Chondrocyte (in vitro differentiated cells): Measurements from ENCODE around the gene FAHD1. TPM values are rescaled to one million over a fixed set of nuclear protein-coding genes. Genes with fewer than 3 reads are reported as not detected.

Experiments
- DNase-seq: peaks from one replicate; pipeline ENCODE4 v3.0.0; 2021; ENCODE audit warnings: mixed read lengths, low spot score
- H3K27ac Mint-ChIP-seq: one replicate; pipeline ENCODE4 v1.8.0; 2021; ENCODE audit warnings: mild to moderate bottlenecking, moderate library complexity, mixed read lengths; ENCODE audit not compliant: unreplicated experiment
- H3K27me3 Mint-ChIP-seq: 2 replicates; pipeline ENCODE4 v1.8.0; 2021; ENCODE audit warnings: low read depth, mixed read lengths
- H3K36me3 Mint-ChIP-seq: 2 replicates; pipeline ENCODE4 v1.8.0; 2021; ENCODE audit warnings: low read depth, mixed read lengths
- H3K4me1 Mint-ChIP-seq: 2 replicates; pipeline ENCODE4 v1.8.0; 2021; ENCODE audit warnings: low read depth, mild to moderate bottlenecking, mixed read lengths
- H3K4me3 Mint-ChIP-seq: one replicate; pipeline ENCODE4 v1.8.0; 2021; ENCODE audit warnings: mild to moderate bottlenecking, moderate library complexity, mixed read lengths; ENCODE audit not compliant: unreplicated experiment
- H3K9me3 Mint-ChIP-seq: 2 replicates; pipeline ENCODE4 v1.8.0; 2021; ENCODE audit warnings: low read depth, mixed read lengths
- total RNA-seq: library from RNA; stranded (reverse); gene quantifications from 3 replicates; pipeline ENCODE4 v1.2.1, GENCODE V29; 2021
- TF ChIP-seq, protein P1 (sequence below): fragments of 200-600 bp; sonication (generic); IDR thresholded peaks from 2 replicates; pipeline ENCODE4 v1.5.0; 2021; ENCODE audit warnings: antibody characterized with exemption, mild to moderate bottlenecking, moderate library complexity

The FAHD1 gene
- total RNA-seq, 1 donor from 2014 or later, result 27.1 TPM

DNA sequence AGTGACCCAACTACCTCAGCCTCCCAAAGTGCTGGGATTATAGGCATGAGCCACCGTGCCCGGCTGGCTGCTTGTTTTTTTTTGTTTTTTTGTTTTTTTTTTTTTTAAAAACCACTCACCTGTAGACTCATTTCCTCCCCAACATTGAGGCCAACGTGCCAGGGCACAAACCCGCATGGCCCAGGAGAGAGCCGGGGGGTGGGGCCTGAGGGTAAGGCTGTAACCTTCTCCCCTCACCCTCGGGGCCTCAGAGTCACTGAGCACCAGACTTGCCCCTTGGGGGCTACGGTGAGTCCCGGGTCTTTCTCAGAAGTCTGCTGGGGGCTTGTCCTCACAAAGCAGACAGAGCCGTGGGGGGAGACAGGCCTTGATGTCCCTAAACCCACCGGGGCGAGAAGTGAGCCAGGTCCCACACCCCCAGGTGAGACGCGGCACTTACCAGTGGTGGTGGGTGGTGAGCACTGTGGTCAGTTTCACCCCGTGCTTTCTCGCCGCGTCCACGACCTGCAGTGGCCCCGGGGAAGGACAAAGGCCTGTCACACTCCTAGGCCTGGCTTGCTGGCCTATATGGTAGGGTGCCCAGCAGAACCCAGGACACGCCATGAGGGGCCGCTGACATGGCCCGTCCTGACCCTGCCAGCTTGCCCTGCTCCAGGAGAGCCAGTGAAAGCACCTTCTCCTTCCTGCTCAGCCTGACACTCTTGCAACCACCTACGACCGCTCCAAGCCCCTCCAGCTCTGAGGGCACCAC lies 5.0 kb upstream of the FAHD1 start:
- Mint-ChIP-seq H3K27me3 (no peaks in the 10 kb centered on the region), H3K36me3 (peaks cover 3% of the 10 kb centered on the region), H3K9me3 (no peaks in the 10 kb centered on the region), H3K4me1 (peaks cover 19% of the 10 kb centered on the region), H3K4me3 (no peak overlapping the region), H3K27ac (no peak overlapping the region)
- DNase-seq, result peak; percentile 81
- TF ChIP-seq, protein P1, sequence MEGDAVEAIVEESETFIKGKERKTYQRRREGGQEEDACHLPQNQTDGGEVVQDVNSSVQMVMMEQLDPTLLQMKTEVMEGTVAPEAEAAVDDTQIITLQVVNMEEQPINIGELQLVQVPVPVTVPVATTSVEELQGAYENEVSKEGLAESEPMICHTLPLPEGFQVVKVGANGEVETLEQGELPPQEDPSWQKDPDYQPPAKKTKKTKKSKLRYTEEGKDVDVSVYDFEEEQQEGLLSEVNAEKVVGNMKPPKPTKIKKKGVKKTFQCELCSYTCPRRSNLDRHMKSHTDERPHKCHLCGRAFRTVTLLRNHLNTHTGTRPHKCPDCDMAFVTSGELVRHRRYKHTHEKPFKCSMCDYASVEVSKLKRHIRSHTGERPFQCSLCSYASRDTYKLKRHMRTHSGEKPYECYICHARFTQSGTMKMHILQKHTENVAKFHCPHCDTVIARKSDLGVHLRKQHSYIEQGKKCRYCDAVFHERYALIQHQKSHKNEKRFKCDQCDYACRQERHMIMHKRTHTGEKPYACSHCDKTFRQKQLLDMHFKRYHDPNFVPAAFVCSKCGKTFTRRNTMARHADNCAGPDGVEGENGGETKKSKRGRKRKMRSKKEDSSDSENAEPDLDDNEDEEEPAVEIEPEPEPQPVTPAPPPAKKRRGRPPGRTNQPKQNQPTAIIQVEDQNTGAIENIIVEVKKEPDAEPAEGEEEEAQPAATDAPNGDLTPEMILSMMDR, result no peak

DNA sequence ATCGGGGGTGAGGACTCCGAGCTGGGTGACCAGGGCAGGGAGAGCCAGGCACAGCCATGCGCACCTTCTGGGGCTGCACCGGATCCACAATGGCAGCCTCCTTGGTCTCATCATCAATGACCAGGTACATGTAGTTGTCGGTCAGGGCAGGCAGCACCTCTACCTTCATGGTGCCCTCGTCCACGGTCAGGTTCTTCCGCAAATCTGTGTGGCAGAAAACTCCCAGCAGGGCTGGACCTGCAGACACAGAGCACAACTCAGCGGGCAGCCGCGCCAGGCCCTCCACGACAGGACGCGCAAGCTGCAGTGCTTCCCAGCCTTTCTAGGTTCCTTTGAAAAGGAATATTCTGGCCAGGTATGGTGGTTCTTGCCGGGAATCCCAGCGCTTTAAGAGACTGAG lies 4.2 kb upstream of the FAHD1 start:
- H3K4me1 Mint-ChIP-seq, result peaks cover 27% of the 10 kb centered on the region
- no peak overlapping the region for H3K4me3 Mint-ChIP-seq
- no peak overlapping the region for H3K27ac Mint-ChIP-seq
- H3K27me3 Mint-ChIP-seq, result no peaks in the 10 kb centered on the region
- no peaks in the 10 kb centered on the region for H3K9me3 Mint-ChIP-seq
- peaks cover 3% of the 10 kb centered on the region for H3K36me3 Mint-ChIP-seq
- peak; percentile 77 for DNase-seq
- TF ChIP-seq, protein P1, result no peak

DNA sequence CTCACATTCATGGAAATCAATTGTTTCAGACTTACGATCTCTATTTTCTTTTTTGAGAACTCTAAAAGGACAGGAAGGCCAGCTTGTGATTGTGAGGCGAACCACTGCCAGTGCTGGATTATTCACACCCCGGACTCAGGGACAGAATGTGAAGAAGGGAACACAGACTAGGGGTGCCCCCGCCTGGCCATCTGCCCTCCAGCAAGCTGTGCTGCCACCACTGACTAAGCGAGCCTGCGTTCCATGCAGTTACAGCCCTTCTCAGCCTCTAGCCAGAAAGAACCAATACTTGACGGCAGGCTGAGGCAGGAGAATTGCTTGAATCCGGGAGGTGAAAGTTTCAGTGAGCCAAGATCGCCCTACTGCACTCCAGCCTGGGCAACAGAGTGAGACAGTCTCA lies 3.2 kb upstream of the FAHD1 start:
- peaks cover 3% of the 10 kb centered on the region for H3K36me3 Mint-ChIP-seq
- H3K4me3 Mint-ChIP-seq, result no peak overlapping the region
- TF ChIP-seq, protein P1, result peak; percentile 56
- H3K27me3 Mint-ChIP-seq, result no peaks in the 10 kb centered on the region
- peak overlapping the region; percentile 12 for H3K27ac Mint-ChIP-seq
- no peaks in the 10 kb centered on the region for H3K9me3 Mint-ChIP-seq
- peaks cover 36% of the 10 kb centered on the region for H3K4me1 Mint-ChIP-seq
- DNase-seq, result peak; percentile 72

DNA sequence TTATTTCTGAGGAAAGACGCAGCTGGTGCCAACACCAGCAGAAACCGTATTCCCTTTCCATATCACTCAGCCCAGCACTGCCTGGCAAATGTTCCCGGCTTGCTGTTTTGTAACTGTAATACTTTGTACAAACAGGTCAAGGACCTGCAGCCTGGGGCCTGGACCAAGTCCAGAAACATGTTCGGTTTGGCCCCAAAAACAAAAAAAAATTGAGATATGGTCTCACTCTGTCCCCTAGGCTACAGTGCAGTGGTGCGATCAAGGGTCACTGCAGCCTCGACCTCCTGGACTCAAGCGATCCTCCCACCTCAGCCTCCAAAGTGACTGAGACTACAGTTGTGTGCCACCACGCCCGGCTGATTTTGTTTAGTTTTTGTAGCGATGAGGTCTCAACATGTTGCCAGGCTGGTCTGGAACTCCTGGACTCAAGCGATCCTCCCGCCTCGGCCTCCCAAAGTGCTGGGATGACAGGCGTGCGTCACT lies 1.6 kb upstream of the FAHD1 start:
- DNase-seq, result peak; percentile 38
- Mint-ChIP-seq H3K27ac (no peak overlapping the region), H3K36me3 (no peaks in the 10 kb centered on the region), H3K4me3 (peak overlapping the region; percentile 68), H3K9me3 (no peaks in the 10 kb centered on the region), H3K4me1 (peaks cover 51% of the 10 kb centered on the region), H3K27me3 (no peaks in the 10 kb centered on the region)
- TF ChIP-seq, protein P1, result no peak

DNA sequence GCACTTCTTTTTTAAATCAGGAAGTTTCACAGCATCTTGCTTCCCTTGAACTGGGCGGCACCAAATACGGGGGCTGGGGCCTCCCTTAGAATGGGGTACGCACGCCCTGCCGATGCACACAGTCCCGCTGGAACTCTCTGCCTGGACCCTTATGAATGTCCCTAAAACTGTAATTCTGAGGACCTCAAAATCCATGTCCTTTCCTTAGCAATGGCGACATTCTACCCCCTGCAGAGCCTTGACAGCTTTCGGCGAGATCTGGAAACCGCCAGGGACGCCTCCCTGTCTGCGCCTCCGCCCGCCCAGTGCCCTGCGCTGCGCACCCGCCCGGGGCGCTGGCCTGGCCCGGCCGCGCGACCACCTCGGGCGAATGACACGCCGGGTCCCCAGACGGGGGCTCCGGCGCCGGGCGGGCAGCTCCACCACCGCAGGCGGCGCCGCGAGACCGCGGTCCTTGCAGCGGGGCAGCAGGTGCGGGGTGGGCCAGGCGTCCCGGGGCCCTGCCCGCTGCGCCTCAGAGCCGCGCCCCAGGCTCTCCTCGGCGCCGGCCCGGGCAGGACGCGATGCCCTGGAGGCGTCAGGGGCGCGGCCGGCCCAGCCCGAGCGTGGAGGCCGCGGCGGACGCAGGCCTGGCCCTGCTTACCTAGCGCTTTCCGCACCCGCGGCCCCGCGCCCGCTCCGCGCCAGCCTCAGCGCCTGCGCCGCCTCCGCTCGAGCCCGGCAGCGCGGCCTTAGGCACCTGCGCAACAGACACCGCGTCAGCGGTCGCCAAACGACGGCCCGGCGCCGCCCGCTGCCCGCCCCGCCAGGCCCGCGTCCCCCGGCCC lies 929 bp upstream of the FAHD1 start:
- TF ChIP-seq, protein P1, result peak; percentile 10
- peak; percentile 66 for DNase-seq
- Mint-ChIP-seq H3K27ac (no peak overlapping the region), H3K27me3 (no peaks in the 10 kb centered on the region), H3K36me3 (no peaks in the 10 kb centered on the region), H3K9me3 (no peaks in the 10 kb centered on the region), H3K4me1 (peaks cover 51% of the 10 kb centered on the region), H3K4me3 (peak overlapping the region; percentile 68)
